Mesenchymal stem cell (in vitro differentiated cells and primary cell): ENCODE data around the gene AP4B1.

Experiments
- DNase-seq: peaks from one replicate; pipeline ENCODE4 v3.0.0-alpha.2; 2013
- H2AFZ ChIP-seq: one replicate; pipeline ENCODE4 v1.6.1; 2013; ENCODE audit warnings: low read depth, mild to moderate bottlenecking, control low read depth, inconsistent platforms, low read length, moderate library complexity
- H2AK5ac ChIP-seq: 2 replicates; pipeline ENCODE4 v1.6.1; 2013; ENCODE audit warnings: low read length, moderate library complexity, mild to moderate bottlenecking, inconsistent platforms; ENCODE audit not compliant: severe bottlenecking
- H2BK120ac ChIP-seq: one replicate; pipeline ENCODE4 v1.6.1; 2013; ENCODE audit warnings: low read depth, mild to moderate bottlenecking, inconsistent platforms, low read length, moderate library complexity
- H2BK12ac ChIP-seq, 2 experiments: one replicate each; pipeline ENCODE4 v1.6.1; 2013; ENCODE audit warnings: inconsistent platforms in 2 of 2, low read length in 2 of 2, mild to moderate bottlenecking in 2 of 2, moderate library complexity in 2 of 2, control low read depth in 1 of 2
- H2BK15ac ChIP-seq: one replicate; pipeline ENCODE4 v1.6.1; 2013; ENCODE audit warnings: mild to moderate bottlenecking, low read depth, inconsistent platforms; ENCODE audit not compliant: poor library complexity, severe bottlenecking
- H2BK5ac ChIP-seq: 2 replicates; pipeline ENCODE4 v1.6.1; 2013; ENCODE audit warnings: low read depth, mild to moderate bottlenecking, low read length, control low read depth, inconsistent platforms; ENCODE audit not compliant: poor library complexity, severe bottlenecking
- H3K14ac ChIP-seq, 2 experiments: one replicate each; pipeline ENCODE4 v1.6.1; 2013; ENCODE audit warnings: inconsistent platforms in 2 of 2, low read length in 2 of 2, control low read depth in 1 of 2, mild to moderate bottlenecking in 1 of 2, moderate library complexity in 1 of 2
- H3K18ac ChIP-seq, 2 experiments: one replicate each; pipeline ENCODE4 v1.6.1; 2013; ENCODE audit warnings: inconsistent platforms in 2 of 2, low read length in 2 of 2, control low read depth in 1 of 2, low read depth in 1 of 2, mild to moderate bottlenecking in 1 of 2
- H3K23ac ChIP-seq, 2 experiments: one replicate each; pipeline ENCODE4 v1.6.1; 2013; ENCODE audit warnings: inconsistent platforms in 2 of 2, low read length in 2 of 2, mild to moderate bottlenecking in 2 of 2, moderate library complexity in 2 of 2, control low read depth in 1 of 2
- H3K27ac ChIP-seq: 2 replicates; pipeline ENCODE4 v1.5.1; 2013; ENCODE audit warnings: mild to moderate bottlenecking, moderate library complexity, low read length, control low read depth, inconsistent platforms; ENCODE audit not compliant: poor library complexity, severe bottlenecking
- H3K27me3 ChIP-seq, 2 experiments: 2 replicates each; pipeline versions ENCODE4 v1.6.1 to v1.7.0; 2013; ENCODE audit warnings: low read length in 2 of 2, mild to moderate bottlenecking in 2 of 2, moderate library complexity in 2 of 2, control low read depth in 1 of 2, inconsistent platforms in 1 of 2; ENCODE audit not compliant: control insufficient read depth in 1 of 2, insufficient read depth in 1 of 2
- H3K36me3 ChIP-seq, 2 experiments: 2 replicates each; pipeline versions ENCODE4 v1.6.1 to v1.7.0; 2013; ENCODE audit warnings: low read length in 2 of 2, control low read depth in 1 of 2, inconsistent platforms in 1 of 2, low read depth in 1 of 2, mild to moderate bottlenecking in 1 of 2; ENCODE audit not compliant: insufficient read depth in 2 of 2, control insufficient read depth in 1 of 2
- H3K4ac ChIP-seq, 2 experiments: one replicate each; pipeline ENCODE4 v1.6.1; 2013; ENCODE audit warnings: inconsistent platforms in 2 of 2, low read length in 2 of 2, mild to moderate bottlenecking in 2 of 2, moderate library complexity in 2 of 2, control low read depth in 1 of 2, low read depth in 1 of 2
- H3K4me1 ChIP-seq: 2 replicates; pipeline ENCODE4 v1.6.1; 2013; ENCODE audit warnings: low read depth, low read length, control low read depth; ENCODE audit not compliant: control insufficient read depth, insufficient read depth
- H3K4me2 ChIP-seq: 2 replicates; pipeline ENCODE4 v1.6.1; 2013; ENCODE audit warnings: low read length, mild to moderate bottlenecking, inconsistent platforms; ENCODE audit not compliant: poor library complexity, severe bottlenecking
- H3K4me3 ChIP-seq, 2 experiments: 2 replicates each; pipeline versions ENCODE4 v1.5.1 to v1.7.0; 2013; ENCODE audit warnings: low read length in 2 of 2, mild to moderate bottlenecking in 2 of 2, control low read depth in 1 of 2, low read depth in 1 of 2; ENCODE audit not compliant: insufficient read depth in 1 of 2
- H3K79me1 ChIP-seq: replicated peaks from 2 replicates; pipeline ENCODE4 v1.6.1; 2013; ENCODE audit warnings: mild to moderate bottlenecking, control low read depth, low read length, inconsistent platforms; ENCODE audit not compliant: poor library complexity, severe bottlenecking
- H3K9ac ChIP-seq: 2 replicates; pipeline ENCODE4 v1.7.0; 2013; ENCODE audit warnings: mild to moderate bottlenecking, low read length, moderate library complexity
- H3K9me3 ChIP-seq: 2 replicates; pipeline ENCODE4 v1.7.0; 2013; ENCODE audit warnings: mild to moderate bottlenecking, low read length; ENCODE audit not compliant: control insufficient read depth
- H4K8ac ChIP-seq: one replicate; pipeline ENCODE4 v1.6.1; 2013; ENCODE audit warnings: inconsistent platforms, mild to moderate bottlenecking, low read length, moderate library complexity
- H4K91ac ChIP-seq: one replicate; pipeline ENCODE4 v1.6.1; 2013; ENCODE audit warnings: mild to moderate bottlenecking, low read length, inconsistent platforms
- WGBS: methylation state at CpG from one replicate; pipeline ENCODE4 v1.1.7; 2013; ENCODE audit warnings: mixed read lengths; 5-methylcytosine and 5-hydroxymethylcytosine counted together

AP4B1 gene

GRCh38 chr1:113876176-113876575 lies 28.4 kb downstream of the AP4B1 start:
- no peak overlapping the region for H3K4me3 ChIP-seq
- no peak overlapping the region for H2BK5ac ChIP-seq
- no peak overlapping the region for H3K4ac ChIP-seq
- H3K4me1 ChIP-seq, result peaks cover 3% of the 10 kb centered on the region
- no peaks in the 10 kb centered on the region for H3K9me3 ChIP-seq
- no peak overlapping the region for H2BK120ac ChIP-seq
- DNase-seq, result no peak
- no peak overlapping the region for H3K14ac ChIP-seq
- no peak overlapping the region for H2AFZ ChIP-seq
- no peaks in the 10 kb centered on the region for H3K79me1 ChIP-seq
- H2BK15ac ChIP-seq, result no peak overlapping the region
- H3K4me2 ChIP-seq, result no peak overlapping the region
- no peak overlapping the region for H2BK12ac ChIP-seq
- WGBS, result 91% methylated on average over 5 of the region's 5 CpGs
- no peak overlapping the region for H3K9ac ChIP-seq
- no peak overlapping the region for H3K23ac ChIP-seq
- H3K36me3 ChIP-seq, result no peaks in the 10 kb centered on the region
- H4K91ac ChIP-seq, result no peak overlapping the region
- no peaks in the 10 kb centered on the region for H3K27me3 ChIP-seq
- H3K18ac ChIP-seq, result no peak overlapping the region
- H4K8ac ChIP-seq, result no peak overlapping the region
- peak overlapping the region; percentile 57 for H2AK5ac ChIP-seq
- no peak overlapping the region for H3K27ac ChIP-seq

- Histone ChIP-seq H2AK5ac (no peak overlapping the region), H2BK120ac (no peak overlapping the region), H3K14ac (no peak overlapping the region), H3K18ac (no peak overlapping the region), H2AFZ (no peak overlapping the region), H3K4me2 (no peak overlapping the region), H3K4me3 (no peak overlapping the region), H2BK15ac (no peak overlapping the region), H2BK5ac (no peak overlapping the region), H3K9me3 (no peaks in the 10 kb centered on the region), H3K23ac (no peak overlapping the region), H3K79me1 (no peaks in the 10 kb centered on the region), H3K27ac (no peak overlapping the region), H3K9ac (no peak overlapping the region), H3K36me3 (no peaks in the 10 kb centered on the region), H3K4ac (no peak overlapping the region), H4K91ac (no peak overlapping the region), H3K27me3 (no peaks in the 10 kb centered on the region), H2BK12ac (no peak overlapping the region), H4K8ac (no peak overlapping the region), H3K4me1 (peaks cover 3% of the 10 kb centered on the region)
- whole genome bisulfite sequencing, result no CpG with 5 or more reads among the region's 2 CpGs
- no peak for DNase-seq
Measured at GRCh38 chr1:113875714-113876113, 28.9 kb downstream of the AP4B1 start.

GRCh38 chr1:113874012-113874879 lies 30.4 kb downstream of the AP4B1 start:
- Histone ChIP-seq H3K27me3 (no peaks in the 10 kb centered on the region), H2AK5ac (no peak overlapping the region), H3K4me1 (peaks cover 3% of the 10 kb centered on the region), H3K4ac (no peak overlapping the region), H3K79me1 (no peaks in the 10 kb centered on the region), H3K14ac (no peak overlapping the region), H2BK120ac (no peak overlapping the region), H2AFZ (no peak overlapping the region), H3K4me3 (no peak overlapping the region), H3K4me2 (no peak overlapping the region), H2BK5ac (no peak overlapping the region), H4K91ac (no peak overlapping the region), H3K9ac (no peak overlapping the region), H2BK15ac (no peak overlapping the region), H3K27ac (no peak overlapping the region), H3K9me3 (no peaks in the 10 kb centered on the region), H3K23ac (no peak overlapping the region), H3K36me3 (no peaks in the 10 kb centered on the region), H3K18ac (no peak overlapping the region), H2BK12ac (no peak overlapping the region), H4K8ac (no peak overlapping the region)
- no CpG with 5 or more reads among the region's 1 CpG for WGBS
- no peak for DNase-seq

GRCh38 chr1:113872219-113872935 lies 32.2 kb downstream of the AP4B1 start:
- Histone ChIP-seq H3K9ac (no peak overlapping the region), H2AK5ac (no peak overlapping the region), H4K91ac (no peak overlapping the region), H3K36me3 (no peaks in the 10 kb centered on the region), H2BK120ac (no peak overlapping the region), H3K4me2 (no peak overlapping the region), H2AFZ (no peak overlapping the region), H2BK12ac (no peak overlapping the region), H3K27ac (no peak overlapping the region), H3K14ac (no peak overlapping the region), H3K9me3 (no peaks in the 10 kb centered on the region), H2BK15ac (no peak overlapping the region), H4K8ac (no peak overlapping the region), H3K27me3 (no peaks in the 10 kb centered on the region), H3K23ac (no peak overlapping the region), H3K4ac (no peak overlapping the region), H2BK5ac (no peak overlapping the region), H3K4me1 (peaks cover 2% of the 10 kb centered on the region), H3K79me1 (no peaks in the 10 kb centered on the region), H3K4me3 (no peak overlapping the region), H3K18ac (no peak overlapping the region)
- no peak for DNase-seq
